Karpas-422 (cell line): ENCODE data around the gene ZNF516. TPM values are rescaled to one million over a fixed set of nuclear protein-coding genes. Genes with fewer than 3 reads are reported as not detected.

Experiments
- DNase-seq: peaks from one replicate; pipeline ENCODE4 v3.0.0-alpha.2; 2015
- H2AFZ ChIP-seq: fragments of 200-600 bp; sonication (generic); 2 replicates; pipeline ENCODE4 v1.6.1; 2014; ENCODE audit warnings: antibody characterized with exemption, low read length, mixed read lengths
- H3K27ac ChIP-seq: fragments of 200-600 bp; sonication (generic); 2 replicates; pipeline ENCODE4 v1.5.1; 2014; ENCODE audit warnings: mild to moderate bottlenecking, low read length, moderate library complexity
- H3K27me3 ChIP-seq: fragments of 200-600 bp; sonication (generic); 2 replicates; pipeline ENCODE4 v1.6.1; 2014; ENCODE audit warnings: low read length, mixed read lengths
- H3K36me3 ChIP-seq: fragments of 200-600 bp; sonication (generic); 2 replicates; pipeline ENCODE4 v1.6.1; 2014; ENCODE audit warnings: low read length, mixed read lengths; ENCODE audit not compliant: insufficient read depth
- H3K4me1 ChIP-seq: fragments of 200-600 bp; sonication (generic); 2 replicates; pipeline ENCODE4 v1.6.1; 2014; ENCODE audit warnings: mild to moderate bottlenecking, low read length, mixed read lengths
- H3K4me2 ChIP-seq: fragments of 200-600 bp; sonication (generic); 2 replicates; pipeline ENCODE4 v1.6.1; 2014; ENCODE audit warnings: low read length, low read depth, mild to moderate bottlenecking; ENCODE audit not compliant: poor library complexity, severe bottlenecking
- H3K4me3 ChIP-seq: fragments of 200-600 bp; sonication (generic); 2 replicates; pipeline ENCODE4 v1.5.1; 2014; ENCODE audit warnings: mild to moderate bottlenecking, antibody characterized with exemption, low read length, mixed read lengths
- H3K79me2 ChIP-seq: fragments of 200-600 bp; sonication (generic); 2 replicates; pipeline ENCODE4 v1.6.1; 2014; ENCODE audit warnings: mild to moderate bottlenecking, low read length, mixed read lengths
- H3K9ac ChIP-seq: fragments of 200-600 bp; sonication (generic); 2 replicates; pipeline ENCODE4 v1.6.0; 2014; ENCODE audit warnings: low read length
- H3K9me2 ChIP-seq: fragments of 200-600 bp; sonication (generic), shearing (Covaris generic); replicated peaks from 2 replicates; pipeline ENCODE4 v1.6.0; 2014; ENCODE audit warnings: mild to moderate bottlenecking, low read length, moderate library complexity; ENCODE audit not compliant: insufficient read depth
- H3K9me3 ChIP-seq: fragments of 300-700, 200-600 bp; sonication (generic); 2 replicates; pipeline ENCODE4 v1.6.1; 2014; ENCODE audit warnings: low read length, mixed read lengths
- H4K20me1 ChIP-seq: fragments of 200-600 bp; sonication (generic); 2 replicates; pipeline ENCODE4 v1.6.1; 2014; ENCODE audit warnings: mild to moderate bottlenecking, antibody characterized with exemption, low read length, low read depth; ENCODE audit not compliant: insufficient read depth
- total RNA-seq: library from RNA; depleted of rRNA; stranded (reverse); fragments of >200 nt; shearing (Covaris generic); gene quantifications from 2 replicates; pipeline ENCODE4 v1.2.3, GENCODE V29; 2014; ENCODE audit warnings: low replicate concordance

ZNF516 gene
- total RNA-seq, 1 experiment from 2014 or later, result 41.0 TPM

GRCh38 chr18:76487070-76487469, 8.0 kb downstream of the ZNF516 start:
- Histone ChIP-seq H3K27ac (peak overlapping the region; percentile 35), H4K20me1 (peaks cover 71% of the 10 kb centered on the region), H3K79me2 (peaks cover 95% of the 10 kb centered on the region), H2AFZ (no peak overlapping the region), H3K9me2 (no peaks in the 10 kb centered on the region), H3K27me3 (no peaks in the 10 kb centered on the region), H3K9ac (no peak overlapping the region), H3K36me3 (peaks cover 12% of the 10 kb centered on the region; the same call in 1 of the 2 replicates), H3K4me1 (peaks cover 66% of the 10 kb centered on the region), H3K4me2 (peak overlapping the region; percentile 93), H3K9me3 (no peaks in the 10 kb centered on the region), H3K4me3 (peak overlapping the region; percentile 9; the same call in 1 of the 2 replicates)
- peak; percentile 69 for DNase-seq

GRCh38 chr18:76486574-76486973, 8.5 kb downstream of the ZNF516 start:
- DNase-seq, result no peak
- Histone ChIP-seq H3K4me2 (peak overlapping the region; percentile 93), H3K9me3 (no peaks in the 10 kb centered on the region), H2AFZ (no peak overlapping the region), H3K27ac (peak overlapping the region; percentile 35), H3K79me2 (peaks cover 95% of the 10 kb centered on the region), H3K9me2 (no peaks in the 10 kb centered on the region), H3K9ac (no peak overlapping the region), H3K27me3 (no peaks in the 10 kb centered on the region), H3K36me3 (peaks cover 12% of the 10 kb centered on the region; the same call in 1 of the 2 replicates), H3K4me1 (peaks cover 66% of the 10 kb centered on the region), H4K20me1 (peaks cover 71% of the 10 kb centered on the region), H3K4me3 (peak overlapping the region; percentile 9; the same call in 1 of the 2 replicates)

GRCh38 chr18:76486038-76486437, 9.0 kb downstream of the ZNF516 start:
- Histone ChIP-seq H3K4me2 (peak overlapping the region; percentile 93), H3K9me2 (no peaks in the 10 kb centered on the region), H3K4me3 (no peak overlapping the region), H2AFZ (no peak overlapping the region), H3K4me1 (peaks cover 67% of the 10 kb centered on the region), H3K36me3 (peaks cover 12% of the 10 kb centered on the region; the same call in 1 of the 2 replicates), H3K9ac (no peak overlapping the region), H3K79me2 (peaks cover 100% of the 10 kb centered on the region), H4K20me1 (peaks cover 71% of the 10 kb centered on the region), H3K27ac (peak overlapping the region; percentile 35), H3K27me3 (no peaks in the 10 kb centered on the region), H3K9me3 (no peaks in the 10 kb centered on the region)
- no peak for DNase-seq

- H3K4me1 ChIP-seq, result peaks cover 60% of the 10 kb centered on the region
- peaks cover 99% of the 10 kb centered on the region for H3K79me2 ChIP-seq
- DNase-seq, result no peak
- H2AFZ ChIP-seq, result no peak overlapping the region
- H3K36me3 ChIP-seq, result peaks cover 12% of the 10 kb centered on the region; the same call in 1 of the 2 replicates
- H3K27me3 ChIP-seq, result no peaks in the 10 kb centered on the region
- peak overlapping the region; percentile 41 for H3K4me2 ChIP-seq
- H3K9me3 ChIP-seq, result no peaks in the 10 kb centered on the region
- H3K9ac ChIP-seq, result peak overlapping the region; percentile 15; the same call in 1 of the 2 replicates
- H4K20me1 ChIP-seq, result peaks cover 64% of the 10 kb centered on the region
- peak overlapping the region; percentile 19; the same call in 1 of the 2 replicates for H3K4me3 ChIP-seq
- no peaks in the 10 kb centered on the region for H3K9me2 ChIP-seq
- H3K27ac ChIP-seq, result peak overlapping the region; percentile 48
Observed at GRCh38 chr18:76484749-76485387, 10.2 kb downstream of the ZNF516 start.

GRCh38 chr18:76483780-76484179, 11.3 kb downstream of the ZNF516 start:
- Histone ChIP-seq H2AFZ (no peak overlapping the region), H3K4me1 (peaks cover 59% of the 10 kb centered on the region), H3K36me3 (peaks cover 12% of the 10 kb centered on the region; the same call in 1 of the 2 replicates), H4K20me1 (peaks cover 54% of the 10 kb centered on the region), H3K27me3 (no peaks in the 10 kb centered on the region), H3K27ac (no peak overlapping the region), H3K9me2 (no peaks in the 10 kb centered on the region), H3K9ac (no peak overlapping the region), H3K4me3 (no peak overlapping the region), H3K79me2 (peaks cover 99% of the 10 kb centered on the region), H3K4me2 (no peak overlapping the region), H3K9me3 (no peaks in the 10 kb centered on the region)
- no peak for DNase-seq

GRCh38 chr18:76482971-76483691, 11.9 kb downstream of the ZNF516 start:
- H3K79me2 ChIP-seq, result peaks cover 99% of the 10 kb centered on the region
- H4K20me1 ChIP-seq, result peaks cover 48% of the 10 kb centered on the region

GRCh38 chr18:76482267-76482666, 12.8 kb downstream of the ZNF516 start:
- peaks cover 12% of the 10 kb centered on the region; the same call in 1 of the 2 replicates for H3K36me3 ChIP-seq
- no peaks in the 10 kb centered on the region for H3K27me3 ChIP-seq
- peaks cover 44% of the 10 kb centered on the region for H4K20me1 ChIP-seq
- DNase-seq, result no peak
- H3K4me3 ChIP-seq, result no peak overlapping the region
- H3K4me2 ChIP-seq, result no peak overlapping the region
- H2AFZ ChIP-seq, result no peak overlapping the region
- no peaks in the 10 kb centered on the region for H3K9me3 ChIP-seq
- H3K79me2 ChIP-seq, result peaks cover 99% of the 10 kb centered on the region
- no peak overlapping the region for H3K27ac ChIP-seq
- peaks cover 59% of the 10 kb centered on the region for H3K4me1 ChIP-seq
- H3K9ac ChIP-seq, result no peak overlapping the region
- H3K9me2 ChIP-seq, result no peaks in the 10 kb centered on the region

More at GRCh38 chr18:76482971-76483691, 11.9 kb downstream of the ZNF516 start:
- no peak overlapping the region for H2AFZ ChIP-seq
- peaks cover 12% of the 10 kb centered on the region; the same call in 1 of the 2 replicates for H3K36me3 ChIP-seq
- H3K9me2 ChIP-seq, result no peaks in the 10 kb centered on the region
- H3K4me1 ChIP-seq, result peaks cover 59% of the 10 kb centered on the region
- H3K4me3 ChIP-seq, result no peak overlapping the region
- H3K9ac ChIP-seq, result no peak overlapping the region
- H3K27ac ChIP-seq, result no peak overlapping the region
- DNase-seq, result no peak
- H3K4me2 ChIP-seq, result no peak overlapping the region
- H3K27me3 ChIP-seq, result no peaks in the 10 kb centered on the region
- no peaks in the 10 kb centered on the region for H3K9me3 ChIP-seq

GRCh38 chr18:76480913-76481312, 14.1 kb downstream of the ZNF516 start:
- Histone ChIP-seq H3K4me2 (no peak overlapping the region), H3K9me3 (no peaks in the 10 kb centered on the region), H3K9me2 (no peaks in the 10 kb centered on the region), H3K4me3 (no peak overlapping the region), H4K20me1 (peaks cover 38% of the 10 kb centered on the region), H3K27ac (no peak overlapping the region), H3K79me2 (peaks cover 99% of the 10 kb centered on the region), H2AFZ (no peak overlapping the region), H3K36me3 (peaks cover 12% of the 10 kb centered on the region; the same call in 1 of the 2 replicates), H3K27me3 (no peaks in the 10 kb centered on the region), H3K4me1 (peaks cover 59% of the 10 kb centered on the region), H3K9ac (no peak overlapping the region)
- no peak for DNase-seq
